GM12878 (cell line): ENCODE data around the gene CDC25C. TPM values are rescaled to one million over a fixed set of nuclear protein-coding genes. Genes with fewer than 3 reads are reported as not detected.

Source experiments
- ATAC-seq: fragments of 200-7000 bp; cut with Tn5 transposase; 3 replicates; pipeline ENCODE4 v1.9.1; 2020; ENCODE audit warnings: mild to moderate bottlenecking, moderate library complexity
- BruUV-seq: library from RNA; stranded (reverse); fragments of 400-500 nt; replicated peaks from 2 replicates; lab custom pipeline; 2021; lab: Mats Ljungman, UMichigan
- CTCF ChIA-PET: fragments of 300-600 bp; sonication (Branson Sonifier 250); formaldehyde crosslinking; extraction: SDS; loops from one replicate; lab custom pipeline; 2021; ENCODE audit warnings: inconsistent platforms; lab: Yijun Ruan, JAX
- POLR2A ChIA-PET: fragments of 350-600 bp; formaldehyde crosslinking; extraction: SDS; loops from one replicate; lab custom pipeline; 2021; ENCODE audit warnings: inconsistent platforms; lab: Charles Lee
- RAD21 ChIA-PET: fragments of 300-600 bp; sonication (Branson Sonifier 250); formaldehyde crosslinking; loops from one replicate; lab custom pipeline; 2023; ENCODE audit warnings: antibody characterized with exemption; ENCODE audit not compliant: unreplicated experiment; lab: Charles Lee
- SMC1A ChIA-PET: fragments of 300-600 bp; sonication (Branson Sonifier 250); formaldehyde crosslinking; loops from one replicate; lab custom pipeline; 2023; ENCODE audit not compliant: unreplicated experiment, uncharacterized antibody; lab: Charles Lee
- DNase-seq: peaks from one replicate; pipeline ENCODE4 v3.0.0-alpha.2; 2011; ENCODE audit warnings: low read depth, low spot score
- FAIRE-seq: peaks from 3 replicates; lab custom pipeline; 2011; peaks lifted over from hg19 to GRCh38; lab: Jason Lieb, UNC
- H2AFZ ChIP-seq: 2 replicates; pipeline ENCODE4 v1.6.0; 2011; ENCODE audit warnings: low read depth, low read length, control low read depth; ENCODE audit not compliant: control insufficient read depth
- H3K27ac ChIP-seq: 2 replicates; pipeline ENCODE4 v1.5.1; 2011; ENCODE audit warnings: control low read depth; ENCODE audit not compliant: control insufficient read depth, insufficient read depth
- H3K27me3 ChIP-seq, 2 experiments: replicated peaks in 1 of 2; 2 replicates each; pipeline versions ENCODE4 v1.6.0 to v1.6.1; 2011; ENCODE audit warnings: low read length in 1 of 2; ENCODE audit not compliant: control insufficient read depth in 2 of 2, insufficient read depth in 2 of 2
- H3K36me3 ChIP-seq, 2 experiments: 2 replicates each; pipeline ENCODE4 v1.5.1; 2011; ENCODE audit warnings: low read length in 1 of 2; ENCODE audit not compliant: control insufficient read depth in 2 of 2, insufficient read depth in 2 of 2
- H3K4me1 ChIP-seq: 2 replicates; pipeline ENCODE4 v1.6.1; 2011; ENCODE audit warnings: mild to moderate bottlenecking, low read length, moderate library complexity, mixed read lengths; ENCODE audit not compliant: control insufficient read depth, insufficient read depth
- H3K4me2 ChIP-seq: 2 replicates; pipeline ENCODE4 v1.6.0; 2011; ENCODE audit warnings: control low read depth; ENCODE audit not compliant: control insufficient read depth, insufficient read depth
- H3K4me3 ChIP-seq: fragments of 200-600 bp; sonication (generic); 2 replicates; pipeline ENCODE4 v1.5.1; 2016
- H3K79me2 ChIP-seq: 2 replicates; pipeline ENCODE4 v1.6.0; 2011; ENCODE audit warnings: low read length; ENCODE audit not compliant: control insufficient read depth, insufficient read depth
- H3K9ac ChIP-seq: 2 replicates; pipeline ENCODE4 v1.8.0; 2011; ENCODE audit warnings: low read length, control low read depth, mixed read lengths; ENCODE audit not compliant: control insufficient read depth, insufficient read depth
- H3K9me3 ChIP-seq: replicated peaks from 3 replicates; pipeline ENCODE4 v1.5.1; 2011; ENCODE audit warnings: mild to moderate bottlenecking, low read length; ENCODE audit not compliant: control insufficient read depth, insufficient read depth
- H4K20me1 ChIP-seq: 2 replicates; pipeline ENCODE4 v1.6.0; 2011; ENCODE audit not compliant: control insufficient read depth, insufficient read depth
- RUNX3 ChIP-seq: IDR thresholded peaks from 2 replicates; pipeline ENCODE4 v1.6.1; 2012; ENCODE audit warnings: low read length, inconsistent platforms
- SREBF2 ChIP-seq: IDR thresholded peaks from 2 replicates; pipeline ENCODE4 v1.6.1; 2012; ENCODE audit warnings: mild to moderate bottlenecking, low read length
- WGBS: methylation state at CpG from one replicate; pipeline ENCODE4 v1.1.6; 2016; ENCODE audit warnings: low lambda C conversion rate; ENCODE audit not compliant: insufficient replicate concordance, insufficient coverage; ENCODE audit errors: missing lambda C conversion rate; 5-methylcytosine and 5-hydroxymethylcytosine counted together
- in situ Hi-C: fragments of 300-500 bp; cut with MboI; formaldehyde crosslinking; loops from 9 replicates; pipeline ENCODE4 v1.14.3; 2018; ENCODE audit warnings: mixed read lengths
- intact Hi-C: fragments of 100-400 bp; cut with micrococcal nuclease; formaldehyde crosslinking; loops from one replicate; pipeline ENCODE4 v1.14.2; 2022; ENCODE audit not compliant: unreplicated experiment
- polyA plus RNA-seq, 11 experiments: library from polyadenylated mRNA; depleted of rRNA in 4 of 11; unstranded in 6 of 11; stranded (reverse) in 5 of 11; fragments of >200 nt; fragmentation: Nextera tagmentation in 4 of 11; fragmentation: Illumina TruSeq in 1 of 11; extraction: Ambion mirVana in 4 of 11; extraction: Trizol in 1 of 11; gene quantifications; 1 replicate in 1 of 11; 2 replicates in 10 of 11; pipeline versions ENCODE4 v1.2.1 to v1.2.3, GENCODE V29; 2011 to 2016; ENCODE audit warnings: inconsistent platforms in 2 of 11, missing spikeins in 2 of 11, low read depth in 1 of 11
- total RNA-seq, 4 experiments: library from RNA; depleted of rRNA in 3 of 4; stranded (reverse); fragments of >200 nt in 3 of 4; fragmentation: Illumina TruSeq in 1 of 4; extraction: Trizol in 1 of 4; gene quantifications; 2 replicates each; pipeline versions ENCODE4 v1.2.1 to v1.2.3, GENCODE V29; 2013 to 2021
- TF ChIP-seq, protein P1 (sequence below): fragments of 150-350 bp; IDR thresholded peaks from 2 replicates; pipeline ENCODE4 v1.6.1; 2016; ENCODE audit warnings: low read depth, low read length
- TF ChIP-seq, protein P2 (sequence below): IDR thresholded peaks from 2 replicates; pipeline ENCODE4 v1.6.1; 2012; ENCODE audit warnings: low read depth, low read length, improper control_type of control experiment
- TF ChIP-seq, protein P3 (sequence below): IDR thresholded peaks from 2 replicates; pipeline ENCODE4 v1.6.1; 2012; ENCODE audit warnings: low read depth, low read length, improper control_type of control experiment

Gene CDC25C
- total and polyA plus RNA-seq, 10 of the 15 experiments (the other 5 are each of a cell fraction or from before 2014, with no cell fraction given), result 9.2 to 30.7 (median 14.9) TPM

DNA sequence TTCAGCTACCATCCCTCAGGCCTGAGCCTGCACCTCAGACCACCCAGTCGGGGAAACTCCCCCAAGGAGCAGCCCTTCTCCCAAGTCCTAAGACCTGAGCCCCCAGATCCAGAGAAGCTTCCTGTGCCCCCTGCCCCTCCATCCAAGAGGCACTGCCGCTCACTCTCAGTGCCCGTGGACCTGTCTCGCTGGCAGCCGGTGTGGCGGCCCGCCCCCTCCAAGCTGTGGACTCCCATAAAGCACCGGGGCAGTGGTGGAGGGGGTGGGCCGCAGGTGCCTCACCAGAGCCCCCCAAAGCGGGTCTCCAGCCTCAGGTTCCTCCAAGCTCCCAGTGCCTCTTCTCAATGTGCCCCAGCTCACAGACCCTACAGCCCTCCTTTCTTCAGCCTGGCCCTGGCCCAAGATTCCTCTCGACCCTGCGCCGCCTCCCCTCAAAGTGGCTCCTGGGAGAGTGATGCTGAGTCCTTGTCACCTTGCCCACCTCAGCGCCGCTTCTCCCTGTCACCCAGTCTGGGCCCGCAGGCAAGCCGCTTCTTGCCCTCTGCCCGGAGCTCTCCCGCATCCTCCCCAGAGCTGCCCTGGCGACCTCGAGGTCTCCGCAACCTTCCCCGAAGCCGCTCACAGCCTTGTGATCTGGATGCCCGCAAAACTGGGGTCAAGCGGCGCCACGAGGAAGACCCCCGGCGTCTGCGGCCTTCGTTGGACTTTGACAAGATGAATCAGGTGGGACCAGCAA lies 13.5 kb upstream of the CDC25C start:
- H3K9ac ChIP-seq, result no peak overlapping the region
- in situ Hi-C loops, result no loop called here
- H3K27me3 ChIP-seq, result no peaks in the 10 kb centered on the region
- H3K36me3 ChIP-seq, result peaks cover 17% of the 10 kb centered on the region in 2 experiments; a peak in 3 of 4 replicates
- BruUV-seq, result no TSS peak
- POLR2A ChIA-PET, result interaction anchor here (0.5 to 0.6 kb wide), 2 partner anchors 73 to 75 kb away, joined by 3 to 5 read pairs; no protein-coding TSS in a partner anchor
- CTCF ChIA-PET, result interaction anchor here (1.2 to 1.7 kb wide), 3 partner anchors 10 to 199 kb away, joined by 3 to 7 read pairs (median 4); partner anchors contain the start of gene CDC25C
- H3K4me1 ChIP-seq, result no peaks in the 10 kb centered on the region
- H3K9me3 ChIP-seq, result no peaks in the 10 kb centered on the region
- H3K79me2 ChIP-seq, result peaks cover 16% of the 10 kb centered on the region
- SMC1A ChIA-PET, result no interaction called here
- TF ChIP-seq, protein P1, sequence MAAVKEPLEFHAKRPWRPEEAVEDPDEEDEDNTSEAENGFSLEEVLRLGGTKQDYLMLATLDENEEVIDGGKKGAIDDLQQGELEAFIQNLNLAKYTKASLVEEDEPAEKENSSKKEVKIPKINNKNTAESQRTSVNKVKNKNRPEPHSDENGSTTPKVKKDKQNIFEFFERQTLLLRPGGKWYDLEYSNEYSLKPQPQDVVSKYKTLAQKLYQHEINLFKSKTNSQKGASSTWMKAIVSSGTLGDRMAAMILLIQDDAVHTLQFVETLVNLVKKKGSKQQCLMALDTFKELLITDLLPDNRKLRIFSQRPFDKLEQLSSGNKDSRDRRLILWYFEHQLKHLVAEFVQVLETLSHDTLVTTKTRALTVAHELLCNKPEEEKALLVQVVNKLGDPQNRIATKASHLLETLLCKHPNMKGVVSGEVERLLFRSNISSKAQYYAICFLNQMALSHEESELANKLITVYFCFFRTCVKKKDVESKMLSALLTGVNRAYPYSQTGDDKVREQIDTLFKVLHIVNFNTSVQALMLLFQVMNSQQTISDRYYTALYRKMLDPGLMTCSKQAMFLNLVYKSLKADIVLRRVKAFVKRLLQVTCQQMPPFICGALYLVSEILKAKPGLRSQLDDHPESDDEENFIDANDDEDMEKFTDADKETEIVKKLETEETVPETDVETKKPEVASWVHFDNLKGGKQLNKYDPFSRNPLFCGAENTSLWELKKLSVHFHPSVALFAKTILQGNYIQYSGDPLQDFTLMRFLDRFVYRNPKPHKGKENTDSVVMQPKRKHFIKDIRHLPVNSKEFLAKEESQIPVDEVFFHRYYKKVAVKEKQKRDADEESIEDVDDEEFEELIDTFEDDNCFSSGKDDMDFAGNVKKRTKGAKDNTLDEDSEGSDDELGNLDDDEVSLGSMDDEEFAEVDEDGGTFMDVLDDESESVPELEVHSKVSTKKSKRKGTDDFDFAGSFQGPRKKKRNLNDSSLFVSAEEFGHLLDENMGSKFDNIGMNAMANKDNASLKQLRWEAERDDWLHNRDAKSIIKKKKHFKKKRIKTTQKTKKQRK, result no peak
- TF ChIP-seq, protein P2, sequence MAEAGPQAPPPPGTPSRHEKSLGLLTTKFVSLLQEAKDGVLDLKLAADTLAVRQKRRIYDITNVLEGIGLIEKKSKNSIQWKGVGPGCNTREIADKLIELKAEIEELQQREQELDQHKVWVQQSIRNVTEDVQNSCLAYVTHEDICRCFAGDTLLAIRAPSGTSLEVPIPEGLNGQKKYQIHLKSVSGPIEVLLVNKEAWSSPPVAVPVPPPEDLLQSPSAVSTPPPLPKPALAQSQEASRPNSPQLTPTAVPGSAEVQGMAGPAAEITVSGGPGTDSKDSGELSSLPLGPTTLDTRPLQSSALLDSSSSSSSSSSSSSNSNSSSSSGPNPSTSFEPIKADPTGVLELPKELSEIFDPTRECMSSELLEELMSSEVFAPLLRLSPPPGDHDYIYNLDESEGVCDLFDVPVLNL, result no peak
- TF ChIP-seq RUNX3 (no peak), SREBF2 (no peak)
- TF ChIP-seq, protein P3, sequence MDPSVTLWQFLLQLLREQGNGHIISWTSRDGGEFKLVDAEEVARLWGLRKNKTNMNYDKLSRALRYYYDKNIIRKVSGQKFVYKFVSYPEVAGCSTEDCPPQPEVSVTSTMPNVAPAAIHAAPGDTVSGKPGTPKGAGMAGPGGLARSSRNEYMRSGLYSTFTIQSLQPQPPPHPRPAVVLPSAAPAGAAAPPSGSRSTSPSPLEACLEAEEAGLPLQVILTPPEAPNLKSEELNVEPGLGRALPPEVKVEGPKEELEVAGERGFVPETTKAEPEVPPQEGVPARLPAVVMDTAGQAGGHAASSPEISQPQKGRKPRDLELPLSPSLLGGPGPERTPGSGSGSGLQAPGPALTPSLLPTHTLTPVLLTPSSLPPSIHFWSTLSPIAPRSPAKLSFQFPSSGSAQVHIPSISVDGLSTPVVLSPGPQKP, result no peak
- TF ChIP-seq, all 136 proteins: peak for 0
- Histone ChIP-seq H3K27ac (no peak overlapping the region), H3K4me3 (no peak overlapping the region), H2AFZ (no peak overlapping the region), H4K20me1 (no peaks in the 10 kb centered on the region), H3K4me2 (no peak overlapping the region)
- 97% methylated on average over 32 of the region's 32 CpGs for WGBS
- FAIRE-seq (no peak), DNase-seq (no peak), ATAC-seq (no peak)
- intact Hi-C loops, result no loop called here
- RAD21 ChIA-PET, result interaction anchor here (1.8 kb wide), 1 partner anchor 13 kb away, joined by 3 read pairs; no protein-coding TSS in a partner anchor
